Astrocyte of the spinal cord (primary cell): ENCODE measurements around the gene MEF2D.

ENCODE experiments used
- DNase-seq: peaks from one replicate; pipeline ENCODE4 v3.0.0; 2011; ENCODE audit warnings: low read depth, low spot score
- H3K4me3 ChIP-seq: 2 replicates; pipeline ENCODE4 v1.5.1; 2011; ENCODE audit warnings: low read depth, mild to moderate bottlenecking, low read length, moderate library complexity
- in situ Hi-C: cut with HindIII; loops from 2 replicates; pipeline ENCODE4 v1.10.0; 2017; ENCODE audit warnings: low sequenced_read_pairs
- TF ChIP-seq, protein P1 (sequence below): IDR thresholded peaks from 2 replicates; pipeline ENCODE4 v1.5.1; 2012; ENCODE audit warnings: low read depth, mild to moderate bottlenecking, low read length, inconsistent platforms

Gene MEF2D

GRCh38 chr1:156452907-156453306 lies 47.7 kb downstream of the MEF2D start:
- in situ Hi-C loops = no loop called here
- DNase-seq = no peak
- H3K4me3 ChIP-seq = no peak overlapping the region
- TF ChIP-seq, protein P1, sequence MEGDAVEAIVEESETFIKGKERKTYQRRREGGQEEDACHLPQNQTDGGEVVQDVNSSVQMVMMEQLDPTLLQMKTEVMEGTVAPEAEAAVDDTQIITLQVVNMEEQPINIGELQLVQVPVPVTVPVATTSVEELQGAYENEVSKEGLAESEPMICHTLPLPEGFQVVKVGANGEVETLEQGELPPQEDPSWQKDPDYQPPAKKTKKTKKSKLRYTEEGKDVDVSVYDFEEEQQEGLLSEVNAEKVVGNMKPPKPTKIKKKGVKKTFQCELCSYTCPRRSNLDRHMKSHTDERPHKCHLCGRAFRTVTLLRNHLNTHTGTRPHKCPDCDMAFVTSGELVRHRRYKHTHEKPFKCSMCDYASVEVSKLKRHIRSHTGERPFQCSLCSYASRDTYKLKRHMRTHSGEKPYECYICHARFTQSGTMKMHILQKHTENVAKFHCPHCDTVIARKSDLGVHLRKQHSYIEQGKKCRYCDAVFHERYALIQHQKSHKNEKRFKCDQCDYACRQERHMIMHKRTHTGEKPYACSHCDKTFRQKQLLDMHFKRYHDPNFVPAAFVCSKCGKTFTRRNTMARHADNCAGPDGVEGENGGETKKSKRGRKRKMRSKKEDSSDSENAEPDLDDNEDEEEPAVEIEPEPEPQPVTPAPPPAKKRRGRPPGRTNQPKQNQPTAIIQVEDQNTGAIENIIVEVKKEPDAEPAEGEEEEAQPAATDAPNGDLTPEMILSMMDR = no peak

DNA sequence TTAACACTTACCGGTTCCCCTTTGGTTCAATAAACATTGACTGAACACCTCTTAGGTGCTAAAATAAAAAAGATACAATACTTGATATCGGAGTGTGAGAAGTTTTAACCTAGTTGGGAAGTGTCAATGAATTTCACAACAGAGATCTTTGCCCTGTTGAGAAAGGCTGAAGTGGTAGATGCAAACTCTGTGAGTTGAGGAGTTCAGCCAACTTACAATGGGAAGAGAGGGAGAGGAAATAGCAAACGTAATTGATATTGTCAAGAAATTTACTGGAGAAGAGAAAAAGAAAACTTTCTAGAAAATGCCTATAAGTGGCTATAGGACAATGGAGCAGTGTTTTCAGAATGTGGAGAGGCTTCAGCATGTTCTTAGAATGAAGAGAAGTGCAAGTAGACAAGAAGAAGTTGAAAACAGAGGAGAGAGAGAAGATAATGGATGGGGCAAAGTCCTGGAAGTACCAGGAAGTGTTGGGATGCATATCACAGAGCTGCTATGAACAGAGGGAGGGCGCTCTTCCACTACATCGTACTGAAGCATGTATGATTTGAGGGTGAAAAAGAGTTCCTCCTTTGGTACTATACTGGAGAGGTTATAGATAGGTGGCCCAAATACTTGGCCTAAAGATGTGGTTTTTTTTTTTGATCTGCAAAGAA lies 48.9 kb downstream of the MEF2D start:
- no peak overlapping the region for H3K4me3 ChIP-seq
- in situ Hi-C loops = no loop called here
- no peak for DNase-seq
- TF ChIP-seq, protein P1 = peak; percentile 8

DNA sequence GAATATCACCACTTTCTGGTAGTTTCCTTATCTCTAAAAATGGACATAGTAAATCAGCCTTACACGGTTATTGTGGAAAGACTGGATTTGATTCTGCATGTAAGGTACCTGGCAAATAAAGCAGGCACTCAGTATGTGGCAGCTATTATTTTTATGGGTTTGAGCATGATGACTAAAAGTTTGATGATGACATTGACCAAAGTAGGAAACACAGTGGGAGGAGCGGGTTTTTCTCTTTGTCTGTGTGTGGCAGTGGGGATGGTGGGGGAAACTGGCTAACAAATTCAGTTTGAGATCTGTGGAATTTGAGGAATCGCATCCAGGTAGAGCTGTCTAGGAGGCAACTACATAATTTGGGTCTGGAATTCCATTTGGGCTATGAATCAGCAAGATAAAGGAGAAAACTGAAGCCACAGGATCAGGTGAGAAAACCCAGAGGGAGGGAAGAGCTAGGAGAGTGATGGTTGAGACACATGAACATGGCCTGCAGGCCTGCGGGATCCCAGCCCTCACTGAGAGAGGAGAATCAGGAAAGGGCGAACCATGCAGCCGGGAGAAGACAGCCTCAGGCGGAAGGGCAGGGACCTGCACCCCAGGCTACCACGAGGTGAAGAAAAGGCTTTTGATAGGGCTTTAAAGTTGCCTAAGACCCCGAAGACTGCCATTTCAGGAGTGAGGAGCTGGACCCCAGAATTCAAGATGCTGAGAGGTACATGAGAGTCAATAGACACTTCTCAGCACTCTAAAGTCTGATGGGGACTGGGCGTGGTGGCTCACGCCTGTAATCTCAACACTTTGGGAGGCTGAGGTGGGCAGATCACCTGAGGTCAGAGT lies 52.2 kb downstream of the MEF2D start:
- H3K4me3 ChIP-seq = no peak overlapping the region
- TF ChIP-seq, protein P1 = no peak
- DNase-seq = no peak
- in situ Hi-C loops = no loop called here

GRCh38 chr1:156445789-156446263 lies 54.7 kb downstream of the MEF2D start:
- TF ChIP-seq, protein P1 = peak; percentile 97
- H3K4me3 ChIP-seq = no peak overlapping the region
- DNase-seq = peak; percentile 71
- in situ Hi-C loops = no loop called here

DNA sequence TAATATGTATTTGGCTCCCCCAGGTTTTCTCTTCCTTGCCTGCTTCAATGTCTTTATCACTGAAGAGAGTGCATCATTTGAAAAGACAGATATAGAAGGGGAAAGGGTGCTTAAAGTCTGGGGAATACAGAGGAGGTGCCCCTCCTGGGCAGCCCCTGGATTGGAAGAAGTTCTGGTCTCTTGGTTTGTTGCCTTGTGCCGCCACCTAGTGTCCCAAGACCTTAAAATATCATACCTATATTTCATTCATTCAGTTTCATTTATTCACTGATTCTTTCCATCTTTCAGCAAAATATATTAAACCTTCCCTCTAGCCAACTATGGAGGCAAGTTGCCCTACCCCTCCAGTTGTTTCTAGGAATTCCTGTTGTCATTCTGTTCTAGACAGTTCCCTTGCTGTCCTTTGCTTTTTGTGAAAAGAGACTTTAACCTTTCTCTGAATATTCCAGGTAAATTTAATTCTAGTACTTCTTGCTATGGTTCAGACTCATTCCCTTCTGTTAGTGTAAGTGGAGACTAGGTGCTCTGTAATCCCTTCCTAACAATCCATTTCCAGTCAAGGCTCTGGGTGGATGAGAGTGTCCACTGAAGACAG lies 56.1 kb downstream of the MEF2D start:
- DNase-seq = no peak
- H3K4me3 ChIP-seq = no peak overlapping the region
- in situ Hi-C loops = no loop called here
- TF ChIP-seq, protein P1 = peak; percentile 39

DNA sequence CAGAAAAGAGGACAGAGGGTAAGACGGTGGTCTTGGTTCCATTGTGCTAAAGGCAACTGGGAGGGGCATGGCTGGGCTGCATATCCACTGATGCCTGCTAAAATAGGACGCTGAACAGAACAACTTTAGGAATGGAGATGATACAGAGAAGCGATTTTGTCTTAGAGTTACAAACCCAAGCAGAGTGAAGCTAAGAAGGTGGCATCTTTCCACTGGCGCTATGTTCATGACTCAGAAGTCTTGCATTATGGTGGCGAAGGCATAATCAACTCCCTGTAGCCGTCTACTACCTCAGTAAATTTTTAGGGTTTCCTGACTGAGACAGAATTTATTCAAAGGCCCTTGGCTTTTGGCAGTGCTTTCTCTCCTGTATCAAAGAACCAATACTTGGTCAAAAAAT lies 57.3 kb downstream of the MEF2D start:
- TF ChIP-seq, protein P1 = no peak
- in situ Hi-C loops = no loop called here
- DNase-seq = no peak
- no peak overlapping the region for H3K4me3 ChIP-seq
